GM19023 (cell line): ENCODE results near the gene CCNT2.
"Not testable (repeated sequence)": the region's sequence is repeated elsewhere in the genome, so short reads cannot be mapped to it uniquely, and the experiment has no call there.

Experiments used
- ATAC-seq: cut with Tn5 transposase; IDR thresholded peaks from one replicate; pipeline ENCODE4 v1.9.1; 2021; ENCODE audit warnings: mild to moderate bottlenecking, moderate library complexity; ENCODE audit not compliant: unreplicated experiment

CCNT2 gene

DNA sequence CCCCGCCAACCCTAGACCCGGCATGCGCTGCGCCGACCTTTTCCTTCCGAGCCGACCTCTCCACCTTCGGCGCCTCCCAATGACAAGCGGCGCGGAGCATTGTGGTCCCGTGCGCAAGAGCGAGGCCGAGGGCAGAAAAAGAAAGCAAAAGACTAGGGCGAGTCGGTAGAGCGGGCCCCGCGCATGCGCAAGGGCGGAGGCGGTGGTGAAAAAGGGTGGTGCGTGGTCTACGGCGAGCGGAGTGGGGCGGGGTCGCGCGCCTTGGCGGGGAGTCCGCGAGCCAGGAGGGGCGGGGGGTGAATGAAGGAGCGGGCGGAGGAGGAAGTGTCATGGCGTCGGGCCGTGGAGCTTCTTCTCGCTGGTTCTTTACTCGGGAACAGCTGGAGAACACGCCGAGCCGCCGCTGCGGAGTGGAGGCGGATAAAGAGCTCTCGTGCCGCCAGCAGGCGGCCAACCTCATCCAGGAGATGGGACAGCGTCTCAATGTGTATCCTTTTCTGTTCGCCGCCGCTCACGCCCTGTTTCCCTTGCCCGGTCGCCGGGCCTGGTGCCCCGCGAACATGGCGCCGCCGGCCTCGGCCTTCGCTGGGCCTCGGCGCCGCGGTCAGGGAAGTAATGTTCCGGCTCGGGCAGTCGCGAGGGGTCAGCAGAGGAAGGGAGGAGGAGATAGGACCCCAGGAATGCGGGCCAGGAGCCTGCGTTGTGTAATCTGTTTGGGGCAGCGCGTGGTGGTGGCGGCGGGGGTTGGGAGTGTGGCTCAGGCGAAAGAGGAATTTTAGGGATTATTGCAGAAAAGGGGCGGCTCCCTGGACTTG, at the start of gene CCNT2:
CCNT2 (plus strand) TSS at position 297 of the 815 bp plus-strand sequence; CDS start at position 330, 33 bp downstream.
- ATAC-seq, result peak; percentile 75

DNA sequence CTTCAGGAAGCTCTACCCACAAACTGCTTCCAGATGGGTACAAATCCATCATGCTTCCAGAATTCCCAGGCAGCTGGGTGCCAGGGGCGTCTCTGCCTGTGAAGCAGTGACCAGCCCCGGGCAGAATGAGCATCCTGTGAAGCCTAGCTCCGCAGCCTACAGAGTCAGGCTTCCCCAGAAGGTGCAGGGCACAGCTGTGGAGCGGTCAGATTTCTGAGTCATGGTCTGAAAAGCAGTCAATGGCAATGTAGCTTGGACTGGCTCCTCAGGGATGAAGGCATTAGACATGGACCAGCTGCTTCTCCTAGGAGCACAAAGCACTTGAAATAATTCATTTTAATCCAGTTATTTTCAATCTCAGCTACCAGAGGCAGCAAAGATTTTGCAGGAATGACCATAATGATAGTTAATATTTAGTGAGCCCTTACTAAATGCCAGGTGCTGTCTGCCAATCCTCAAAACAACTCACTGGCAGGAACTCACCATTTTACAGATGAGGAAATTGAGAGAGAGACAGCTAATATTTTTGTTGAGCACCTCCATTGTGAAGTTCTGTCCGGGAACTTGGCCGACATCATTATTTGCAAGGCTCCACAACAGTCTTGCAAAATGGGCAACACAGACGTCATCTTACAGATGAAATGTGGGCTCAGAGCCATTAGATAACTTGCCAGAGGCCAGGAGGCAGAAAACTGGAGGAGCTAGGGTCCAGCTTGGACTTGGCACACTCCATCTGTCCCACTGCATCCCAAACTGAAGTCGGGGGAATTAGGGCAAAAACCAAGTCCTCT, 48.5 kb upstream of the CCNT2 start:
- ATAC-seq, result no peak

DNA sequence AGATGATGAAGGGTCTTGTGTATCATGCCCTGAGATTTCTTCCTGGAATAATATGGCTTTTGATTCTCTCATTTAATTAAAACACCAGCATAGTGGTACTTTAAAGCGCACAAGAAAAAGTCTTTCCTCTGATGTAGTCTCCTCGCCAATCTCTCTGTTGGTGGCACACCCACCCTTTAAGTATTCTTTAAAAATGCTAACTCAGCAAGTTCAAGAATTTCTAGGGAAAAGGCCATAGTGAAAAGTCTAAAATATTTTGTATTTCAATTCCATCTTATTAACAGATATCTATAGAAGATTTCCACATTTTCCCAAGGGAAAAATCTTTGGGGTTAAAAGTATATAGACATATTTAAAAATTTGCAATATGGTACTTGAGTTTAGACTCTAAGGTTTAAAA, 45.5 kb upstream of the CCNT2 start:
- no peak for ATAC-seq

DNA sequence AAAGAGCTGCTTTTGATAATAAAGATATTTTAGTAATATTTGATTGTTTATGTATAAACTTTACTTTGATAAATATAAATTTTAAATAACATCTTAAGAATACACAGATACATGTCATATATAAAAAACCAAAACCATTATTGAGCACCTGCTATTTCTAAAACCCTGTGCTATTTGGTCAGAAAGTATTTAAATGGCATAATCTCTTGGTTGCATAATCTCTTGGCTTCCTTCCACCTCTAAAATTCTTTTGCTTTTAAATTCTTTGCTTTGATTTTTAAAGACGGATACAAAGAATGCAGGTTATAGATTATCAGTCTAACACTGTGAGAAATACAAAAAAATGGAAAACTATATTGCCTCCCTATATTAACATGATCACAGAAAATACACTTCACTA, 43.3 kb upstream of the CCNT2 start:
- no peak for ATAC-seq

DNA sequence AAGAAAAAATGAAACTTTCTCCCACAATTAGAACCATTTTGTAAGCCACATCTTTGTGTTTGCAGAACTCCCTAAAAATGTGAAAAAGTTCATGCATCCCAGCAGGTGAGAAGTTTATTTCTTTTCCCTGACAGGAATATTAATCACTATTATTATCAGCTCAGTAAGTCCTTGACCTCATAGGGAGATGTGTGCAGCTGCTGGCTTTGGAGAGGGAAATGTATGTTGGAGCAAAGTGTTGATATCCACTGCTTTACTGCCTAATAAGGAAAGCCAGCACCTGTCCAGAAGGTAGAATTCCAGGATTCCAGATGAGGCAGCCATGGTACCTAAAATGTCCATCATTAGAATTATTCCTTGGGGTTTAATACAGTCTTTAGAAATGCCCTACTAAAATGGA, 35.8 kb upstream of the CCNT2 start:
- no peak for ATAC-seq

DNA sequence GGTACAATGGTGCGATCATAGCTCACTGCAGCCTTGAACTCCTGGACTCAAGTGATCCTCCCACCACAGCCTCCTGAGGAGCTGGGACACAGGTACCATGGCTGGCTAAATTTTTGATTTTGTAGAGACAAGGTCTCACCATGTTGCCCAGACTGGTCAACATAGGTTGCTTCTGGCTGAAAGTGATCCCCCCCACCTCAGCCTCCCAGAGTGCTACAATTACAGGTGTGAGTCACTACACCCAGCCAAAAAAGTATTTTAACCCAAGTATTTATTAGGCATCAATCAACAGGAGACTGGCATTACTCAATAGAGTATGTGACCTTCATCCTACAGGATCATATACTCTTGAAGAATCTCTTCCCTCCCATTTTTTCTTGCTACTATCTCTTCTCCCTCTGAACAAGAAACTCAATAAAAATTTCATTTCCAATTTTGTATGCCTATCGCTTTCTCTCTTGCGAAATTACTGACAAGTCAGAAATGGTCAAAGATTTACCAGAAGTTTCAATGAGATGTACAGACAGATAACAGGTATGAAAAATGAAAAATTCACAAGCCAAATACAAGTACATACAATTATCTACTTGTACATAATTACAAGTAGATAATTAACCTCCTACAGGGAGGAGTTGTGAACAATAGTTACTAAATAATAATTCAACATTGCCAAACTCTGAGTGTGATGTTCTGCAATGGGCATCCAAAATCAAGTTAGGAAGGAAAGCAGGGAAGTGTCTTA, 34.9 kb upstream of the CCNT2 start:
- no peak for ATAC-seq

DNA sequence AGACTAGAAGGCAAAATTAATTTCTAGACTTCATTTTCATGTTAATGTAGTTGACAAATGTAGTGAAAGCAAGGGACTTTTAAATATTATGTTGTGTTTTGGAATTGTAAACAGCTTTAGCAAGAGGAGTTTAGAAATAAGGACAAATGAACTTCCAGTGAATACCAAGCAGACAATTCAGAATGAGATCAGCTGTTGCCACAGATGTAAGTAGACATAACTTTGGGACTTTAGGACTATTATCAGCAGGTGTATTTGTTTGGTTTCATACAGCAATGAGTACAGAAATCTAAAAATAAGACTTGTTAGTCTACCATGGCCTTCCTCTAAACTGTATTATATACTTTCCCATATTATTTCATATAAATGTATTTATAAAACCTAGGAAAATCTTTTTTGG, 34.2 kb upstream of the CCNT2 start:
- no peak for ATAC-seq

DNA sequence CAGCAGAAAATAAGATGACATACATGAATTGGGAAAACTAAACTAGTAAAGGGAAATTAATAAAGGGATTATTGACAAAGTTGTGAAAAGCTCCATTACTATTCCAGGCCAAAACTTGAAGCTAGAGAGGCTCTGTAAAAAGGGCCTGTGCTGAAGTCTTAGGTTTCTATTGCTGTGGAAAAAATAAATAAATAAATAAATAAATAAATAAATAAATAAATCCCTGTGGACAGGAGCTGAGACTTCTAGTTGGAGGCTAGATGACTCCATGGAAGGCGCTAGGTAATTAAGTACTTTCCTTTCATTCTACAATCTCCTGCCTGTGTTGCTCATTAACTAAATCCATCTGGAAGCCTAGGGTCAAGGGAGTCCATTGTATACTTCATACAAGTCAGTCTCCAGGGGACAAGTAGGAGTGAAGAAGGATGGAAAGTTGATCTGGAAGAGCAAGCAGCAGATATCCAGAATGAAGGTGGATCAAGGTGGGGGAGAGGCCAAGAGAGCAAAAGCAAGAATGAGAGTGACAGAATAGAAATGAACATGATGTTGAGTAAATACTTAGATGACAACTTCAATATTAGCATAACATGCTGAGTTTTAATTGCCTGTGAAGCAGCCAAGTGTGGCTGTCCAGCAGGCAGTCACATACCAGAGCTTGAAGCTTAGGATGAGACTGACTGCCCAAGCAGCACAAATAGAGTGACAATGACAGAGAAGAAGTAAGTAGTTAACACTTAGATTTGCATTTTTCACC, 26.2 kb upstream of the CCNT2 start:
- no peak for ATAC-seq

DNA sequence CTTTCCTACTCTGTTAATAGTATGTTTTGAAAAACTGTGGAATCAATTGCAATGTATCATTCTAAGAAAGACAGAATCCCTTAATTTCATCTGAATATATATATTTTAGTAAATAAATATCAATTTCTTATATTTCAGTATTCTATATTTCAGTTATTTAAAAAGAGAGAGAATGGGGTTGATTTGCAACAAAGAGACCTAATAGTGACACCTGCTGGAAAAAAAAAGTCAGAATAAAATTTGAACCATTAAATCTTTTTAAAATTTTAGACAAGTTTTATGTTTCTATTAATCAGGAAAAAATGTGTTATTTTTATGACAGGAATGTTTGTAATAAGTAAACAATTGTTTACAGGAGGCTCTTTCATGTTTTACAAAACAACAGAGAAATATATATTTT, 20.7 kb upstream of the CCNT2 start:
- ATAC-seq, result no peak

DNA sequence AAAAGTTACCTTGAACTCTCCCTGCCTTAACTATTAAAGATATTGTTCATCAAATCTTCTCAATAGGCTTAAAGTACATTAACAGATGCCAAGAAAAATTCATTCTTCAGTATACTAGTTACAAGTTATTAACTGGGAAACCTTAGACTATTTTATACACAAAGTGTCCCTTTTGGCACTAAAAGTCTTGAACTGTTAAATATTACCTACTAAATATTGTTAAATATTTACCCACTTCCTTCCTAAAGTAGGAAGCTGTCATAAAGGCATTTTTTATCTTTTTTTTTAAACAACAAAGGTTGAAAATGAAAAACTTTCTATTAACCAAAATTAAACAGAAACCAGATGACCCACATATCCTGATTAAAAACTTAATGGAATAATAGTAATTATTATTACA, 19.4 kb upstream of the CCNT2 start:
- no peak for ATAC-seq

DNA sequence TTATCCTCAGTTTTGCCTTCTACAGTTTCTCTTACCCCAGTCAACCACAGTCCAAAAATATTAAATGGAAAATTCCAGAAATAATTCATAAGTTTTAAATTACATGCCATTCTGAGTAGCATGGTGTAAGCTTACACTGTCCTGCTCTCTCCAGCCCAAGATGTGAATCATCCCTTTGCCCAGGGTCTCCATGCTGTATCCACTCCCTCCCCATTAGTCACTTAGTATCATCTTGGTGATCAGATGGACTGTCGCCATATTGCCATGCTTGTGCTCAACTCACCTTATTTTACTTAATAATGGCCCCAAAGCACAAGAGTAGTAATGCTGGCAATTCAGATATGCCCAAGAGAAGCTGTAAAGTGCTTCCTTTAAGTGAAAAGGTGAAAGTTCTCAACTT, 18.5 kb upstream of the CCNT2 start:
- ATAC-seq, result no peak

DNA sequence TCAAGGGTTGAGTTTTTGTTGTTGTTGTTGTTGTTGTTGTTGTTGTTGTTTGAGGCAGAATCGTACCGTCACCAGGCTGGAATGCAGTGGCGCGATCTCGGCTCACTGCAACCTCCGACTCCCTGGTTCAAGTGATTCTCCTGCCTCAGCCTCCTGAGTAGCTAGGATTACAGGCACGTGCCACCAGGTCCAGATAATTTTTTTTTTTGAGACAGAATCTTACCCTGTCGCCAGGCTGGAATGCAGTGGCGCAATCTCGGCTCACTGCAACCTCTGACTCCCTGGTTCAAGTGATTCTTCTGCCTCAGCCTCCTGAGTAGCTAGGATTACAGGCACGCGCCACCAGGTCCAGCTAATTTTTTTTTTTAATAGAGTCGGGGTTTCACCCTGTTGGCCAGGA, 14.9 kb upstream of the CCNT2 start:
- ATAC-seq, result not testable (repeated sequence)

DNA sequence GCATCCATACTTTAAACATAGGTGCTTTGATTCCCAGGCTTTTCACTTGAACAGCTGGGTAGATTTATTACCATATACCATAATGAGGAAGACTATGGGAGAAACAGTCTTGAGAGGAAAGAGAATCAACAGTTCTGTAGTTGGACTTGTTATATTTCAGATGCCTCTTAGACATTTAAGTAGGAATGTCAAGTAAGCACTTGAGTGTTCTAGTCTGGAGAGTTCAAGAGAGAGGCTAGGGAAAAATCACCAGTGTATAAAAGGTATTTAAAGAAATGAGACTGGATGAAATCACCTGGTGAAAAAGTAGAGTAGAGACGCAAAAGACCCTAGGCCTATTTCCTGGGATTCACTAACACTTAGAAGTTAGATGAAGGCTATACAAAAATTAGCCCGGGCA, 13.5 kb upstream of the CCNT2 start:
- ATAC-seq, result no peak

DNA sequence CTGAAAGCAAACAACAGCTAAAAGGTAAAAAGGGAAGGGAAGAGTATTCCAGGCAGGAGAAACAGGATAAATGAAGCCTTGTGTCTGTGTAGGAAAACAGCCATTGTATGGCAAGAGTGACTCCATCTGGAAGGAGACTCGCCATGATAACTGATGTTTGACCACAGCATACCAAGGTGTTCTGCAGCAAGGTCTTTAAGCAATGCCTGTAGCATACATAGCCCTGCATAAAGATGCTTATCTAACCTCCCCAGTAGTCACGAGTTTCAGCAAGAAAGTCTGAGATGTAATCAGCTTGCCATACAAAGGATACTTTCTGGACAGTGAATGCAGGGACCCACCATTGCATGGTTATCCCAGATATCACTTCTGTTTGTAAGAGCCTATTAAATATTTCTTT, 11.9 kb upstream of the CCNT2 start:
- ATAC-seq, result no peak

DNA sequence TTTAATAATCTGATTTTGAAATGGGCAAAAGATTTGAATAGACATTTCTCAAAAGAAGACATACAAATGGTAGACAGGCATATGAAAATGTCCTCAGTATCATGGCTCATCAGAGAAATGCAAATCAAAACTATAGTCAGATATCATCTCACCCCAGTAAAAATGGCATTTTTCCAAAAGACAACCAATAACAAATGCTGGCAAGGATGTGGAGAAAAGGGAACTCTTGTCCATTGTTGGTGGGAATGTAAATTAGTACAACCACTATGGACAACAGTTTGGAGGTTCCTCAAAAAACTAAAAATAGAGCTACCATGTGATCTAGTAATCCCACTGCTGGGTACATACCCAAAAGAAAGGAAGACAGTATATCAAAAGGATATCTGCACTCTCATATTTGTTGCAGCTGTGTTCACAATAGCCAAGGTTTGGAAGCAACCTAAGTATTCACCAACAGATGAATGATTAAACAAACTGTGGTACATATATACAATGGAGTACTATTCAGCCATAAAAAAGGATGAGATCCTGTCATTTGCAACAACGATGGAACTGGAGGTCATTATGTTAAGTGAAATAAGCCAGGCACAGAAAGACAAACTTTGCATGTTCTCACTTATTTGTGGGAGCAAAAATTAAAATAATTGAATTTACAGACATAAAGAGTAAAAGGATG, 11.0 kb upstream of the CCNT2 start:
- not testable (repeated sequence) for ATAC-seq

DNA sequence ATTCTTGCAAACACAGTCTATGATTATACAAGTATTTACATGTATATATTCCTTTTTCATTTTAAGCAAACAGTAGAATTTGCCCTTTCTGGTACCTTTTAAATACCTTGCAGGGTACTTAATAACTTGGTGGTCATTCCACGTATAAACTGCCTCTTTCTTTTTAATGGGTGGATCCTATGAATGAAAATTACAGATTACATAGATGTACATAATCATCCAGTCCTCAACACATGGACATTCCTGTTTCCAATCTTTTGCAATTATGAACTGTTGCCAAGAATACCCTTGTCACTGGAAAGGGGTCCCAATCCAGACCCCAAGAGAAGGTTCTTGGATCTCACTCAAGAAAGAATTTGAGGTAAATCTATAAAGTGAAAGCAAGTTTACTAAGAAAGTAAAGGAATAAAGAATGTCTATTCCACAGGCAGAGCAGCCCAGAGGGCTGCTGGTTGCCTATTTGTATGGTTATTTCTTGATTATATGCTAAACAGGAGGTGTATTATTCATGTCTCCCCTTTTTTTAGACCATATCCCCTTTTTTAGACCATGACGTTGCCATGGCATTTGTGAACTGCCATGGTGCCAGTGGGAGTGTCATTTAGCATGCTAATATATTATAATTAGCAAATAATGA, 7.7 kb upstream of the CCNT2 start:
- no peak for ATAC-seq

DNA sequence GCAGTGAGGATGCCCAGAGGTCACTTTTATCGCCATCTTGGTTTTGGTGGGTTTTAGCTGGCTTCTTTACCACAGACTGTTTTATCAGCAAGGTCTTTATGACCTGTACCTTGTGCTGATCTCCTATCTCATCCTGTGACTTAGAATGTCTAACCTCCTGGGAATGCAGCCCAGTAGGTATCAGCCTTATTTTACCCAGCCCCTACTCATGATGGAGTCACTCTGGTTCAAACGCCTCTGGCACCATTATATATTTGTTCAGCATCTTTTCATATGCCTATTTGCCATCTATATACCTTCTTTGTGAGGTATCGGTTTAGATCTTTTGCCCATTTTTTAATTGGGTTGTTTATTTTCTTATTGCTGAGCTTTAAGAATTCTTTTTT, 7.2 kb upstream of the CCNT2 start:
- no peak for ATAC-seq

DNA sequence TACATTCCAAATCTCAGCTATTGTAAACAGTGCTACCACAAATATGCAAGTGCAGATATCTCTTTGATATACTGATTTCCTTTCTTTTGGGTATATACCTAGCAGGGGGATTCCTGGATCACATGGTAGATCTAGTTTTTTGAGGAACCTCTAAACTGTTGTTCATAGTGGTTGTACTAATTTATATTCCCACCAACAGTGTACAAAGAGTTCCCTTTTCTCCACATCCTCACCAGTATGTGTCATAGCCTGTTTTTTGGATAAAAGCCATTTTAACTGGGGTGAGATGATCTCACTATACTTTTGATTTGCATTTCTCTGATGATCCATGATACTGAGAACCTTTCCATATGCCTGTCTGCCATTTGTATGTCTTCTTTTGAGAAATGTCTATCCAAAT, 6.3 kb upstream of the CCNT2 start:
- ATAC-seq, result no peak

DNA sequence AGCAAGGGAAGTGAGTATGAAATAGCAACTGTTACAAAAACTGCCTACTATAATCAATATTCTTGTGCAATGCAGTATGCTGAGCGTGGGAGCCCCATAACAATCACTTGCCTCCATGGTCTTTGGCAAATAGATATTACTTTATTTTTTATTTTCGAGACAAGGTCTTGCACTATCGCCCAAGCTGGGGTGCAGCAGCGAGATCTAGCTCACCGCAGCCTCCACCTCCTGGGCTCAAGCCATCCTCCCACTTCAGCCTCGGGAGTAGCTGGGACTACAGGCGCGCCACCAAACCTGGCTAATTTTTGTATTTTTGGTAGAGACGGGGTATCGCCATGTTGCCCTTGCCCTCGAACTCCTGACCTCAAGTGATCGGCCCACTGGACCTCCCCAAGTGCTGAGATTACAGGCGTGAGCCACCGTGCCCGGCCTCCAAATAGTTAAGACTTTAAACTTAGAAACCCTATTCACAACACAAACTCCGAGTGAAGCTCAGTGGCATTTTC, 1.2 kb upstream of the CCNT2 start:
- ATAC-seq, result no peak
